CD14-positive monocyte (primary cell): ENCODE results near the gene FSTL1. TPM values are rescaled to one million over a fixed set of nuclear protein-coding genes. Genes with fewer than 3 reads are reported as not detected.

Source experiments
- DNase-seq, 3 donors: peaks; one replicate each; pipeline ENCODE4 v3.0.0-alpha.2; 2011 to 2022
- H2AFZ ChIP-seq: 2 replicates; pipeline ENCODE4 v1.6.0; 2012; ENCODE audit warnings: mild to moderate bottlenecking, low read depth, low read length, inconsistent platforms; ENCODE audit not compliant: insufficient read depth, poor library complexity, severe bottlenecking
- H3K27ac ChIP-seq, 2 donors: 1 replicate in 1 of 2; 2 replicates in 1 of 2; pipeline ENCODE4 v1.5.1; 2012 to 2013; ENCODE audit warnings: low read length in 2 of 2, control low read depth in 1 of 2, inconsistent platforms in 1 of 2, low read depth in 1 of 2, mild to moderate bottlenecking in 1 of 2
- H3K27me3 ChIP-seq, 2 donors: one replicate each; pipeline versions ENCODE4 v1.6.0 to v1.6.1; 2011 to 2013; ENCODE audit warnings: low read length in 2 of 2; ENCODE audit not compliant: control insufficient read depth in 2 of 2, insufficient read depth in 2 of 2
- H3K36me3 ChIP-seq, 2 donors: replicated peaks in 1 of 2; 1 replicate in 1 of 2; 2 replicates in 1 of 2; pipeline versions ENCODE4 v1.5.1 to v1.6.1; 2012 to 2013; ENCODE audit warnings: low read length in 2 of 2, control low read depth in 1 of 2, inconsistent platforms in 1 of 2, mild to moderate bottlenecking in 1 of 2; ENCODE audit not compliant: insufficient read depth in 2 of 2, control insufficient read depth in 1 of 2
- H3K4me1 ChIP-seq, 2 donors: 1 replicate in 1 of 2; 2 replicates in 1 of 2; pipeline versions ENCODE4 v1.5.1 to v1.6.1; 2012 to 2013; ENCODE audit warnings: low read length in 2 of 2, control low read depth in 1 of 2, inconsistent platforms in 1 of 2, mild to moderate bottlenecking in 1 of 2, moderate library complexity in 1 of 2; ENCODE audit not compliant: insufficient read depth in 2 of 2, control insufficient read depth in 1 of 2
- H3K4me2 ChIP-seq: replicated peaks from 2 replicates; pipeline ENCODE3; 2012; ENCODE audit warnings: low read length, moderate library complexity, mild to moderate bottlenecking; ENCODE audit not compliant: poor library complexity, severe bottlenecking; ENCODE audit errors: extremely low read depth
- H3K4me3 ChIP-seq, 3 experiments: fragments of 200-600 bp in 1 of 3; sonication (generic) in 1 of 3; replicated peaks in 1 of 3; 1 replicate in 2 of 3; 2 replicates in 1 of 3; pipeline ENCODE4 v1.5.1; 2011 to 2013; ENCODE audit warnings: low read length in 3 of 3, mild to moderate bottlenecking in 3 of 3, control low read depth in 2 of 3, low read depth in 2 of 3, inconsistent platforms in 1 of 3, moderate library complexity in 1 of 3
- H3K79me2 ChIP-seq: 2 replicates; pipeline ENCODE4 v1.6.0; 2012; ENCODE audit warnings: mild to moderate bottlenecking, control low read depth, inconsistent platforms, low read length, moderate library complexity; ENCODE audit not compliant: insufficient read depth
- H3K9ac ChIP-seq: 2 replicates; pipeline ENCODE4 v1.6.0; 2017; ENCODE audit warnings: low read length, mild to moderate bottlenecking; ENCODE audit not compliant: insufficient read depth, poor library complexity, severe bottlenecking
- H3K9me3 ChIP-seq, 2 donors: replicated peaks in 1 of 2; 1 replicate in 1 of 2; 2 replicates in 1 of 2; pipeline versions ENCODE4 v1.5.1 to v1.6.1; 2012 to 2013; ENCODE audit warnings: low read length in 2 of 2, control low read depth in 1 of 2; ENCODE audit not compliant: control insufficient read depth in 1 of 2, insufficient read depth in 1 of 2
- H4K20me1 ChIP-seq: 2 replicates; pipeline ENCODE4 v1.6.0; 2012; ENCODE audit warnings: mild to moderate bottlenecking, low read length, control low read depth, moderate library complexity; ENCODE audit not compliant: insufficient read depth
- H3K27ac Mint-ChIP-seq, 7 donors: one replicate each; pipeline ENCODE4 v1.8.0; 2020; ENCODE audit warnings: mild to moderate bottlenecking in 7 of 7, mixed read lengths in 7 of 7, moderate library complexity in 6 of 7, inconsistent platforms in 2 of 7
- H3K27me3 Mint-ChIP-seq, 3 donors: one replicate each; pipeline ENCODE4 v1.8.0; 2021 to 2022; ENCODE audit warnings: low read depth in 3 of 3, mild to moderate bottlenecking in 3 of 3, mixed read lengths in 3 of 3, moderate library complexity in 3 of 3, inconsistent platforms in 1 of 3
- H3K36me3 Mint-ChIP-seq, 2 donors: one replicate each; pipeline ENCODE4 v1.8.0; 2020; ENCODE audit warnings: mixed read lengths in 2 of 2, inconsistent platforms in 1 of 2, mild to moderate bottlenecking in 1 of 2
- H3K4me1 Mint-ChIP-seq: one replicate; pipeline ENCODE4 v1.8.0; 2020; ENCODE audit warnings: mild to moderate bottlenecking, mixed read lengths
- H3K4me3 Mint-ChIP-seq, 2 donors: one replicate each; pipeline ENCODE4 v1.8.0; 2020; ENCODE audit warnings: mild to moderate bottlenecking in 2 of 2, mixed read lengths in 2 of 2, moderate library complexity in 1 of 2
- H3K9me3 Mint-ChIP-seq, 7 donors: one replicate each; pipeline ENCODE4 v1.8.0; 2020 to 2022; ENCODE audit warnings: mixed read lengths in 7 of 7, mild to moderate bottlenecking in 6 of 7, moderate library complexity in 6 of 7, inconsistent platforms in 2 of 7
- CTCF ChIP-seq: fragments of 200-600 bp; IDR thresholded peaks from one replicate; pipeline ENCODE4 v1.8.0; 2022; ENCODE audit warnings: antibody characterized with exemption, mild to moderate bottlenecking
- WGBS: methylation state at CpG from one replicate; pipeline ENCODE4 v1.1.5; 2013; ENCODE audit warnings: missing lambda C conversion rate; ENCODE audit not compliant: insufficient coverage; 5-methylcytosine and 5-hydroxymethylcytosine counted together
- intact Hi-C, 2 donors: fragments of 100-400 bp; cut with micrococcal nuclease; formaldehyde crosslinking; loops; one replicate each; pipeline versions ENCODE4 v1.15.0 to v1.15.1; 2023
- polyA plus RNA-seq, 3 donors: library from polyadenylated mRNA; depleted of rRNA in 1 of 3; unstranded in 2 of 3; stranded (reverse) in 1 of 3; fragments of 300-500 nt in 2 of 3; fragments of >200 nt in 1 of 3; fragmentation: Illumina TruSeq in 2 of 3; gene quantifications; 1 replicate in 2 of 3; 2 replicates in 1 of 3; pipeline ENCODE4 v1.2.3, GENCODE V29; 2012 to 2021

Gene FSTL1
- polyA plus RNA-seq, 3 donors, result 0.13 to 0.44 (median 0.29) TPM

- H3K27ac ChIP-seq, result no peak overlapping the region
- no peak for DNase-seq
- no peaks in the 10 kb centered on the region for H3K9me3 ChIP-seq
- H3K4me3 ChIP-seq, result no peak overlapping the region
- no peaks in the 10 kb centered on the region for H3K79me2 ChIP-seq
- Mint-ChIP-seq H3K36me3 (no peaks in the 10 kb centered on the region), H3K27me3 (peaks cover 0 to 2% (median 1%) of the 10 kb centered on the region in 3 donors), H3K9me3 (no peaks in the 10 kb centered on the region), H3K4me3 (no peak overlapping the region), H3K27ac (no peak overlapping the region), H3K4me1 (no peaks in the 10 kb centered on the region)
- H3K9ac ChIP-seq, result no peak overlapping the region
- H3K36me3 ChIP-seq, result no peaks in the 10 kb centered on the region
- no peak for TF ChIP-seq CTCF
- H2AFZ ChIP-seq, result no peak overlapping the region
- WGBS, result 100% methylated on average over 1 of the region's 5 CpGs
- no peaks in the 10 kb centered on the region for H3K27me3 ChIP-seq
- intact Hi-C loops, result loop anchor here in 1 of 2 donors (10.0 kb wide), 1 partner anchor 130 kb away; no protein-coding TSS in a partner anchor
- no peak overlapping the region for H3K4me2 ChIP-seq
- H3K4me1 ChIP-seq, result no peaks in the 10 kb centered on the region
- no peaks in the 10 kb centered on the region for H4K20me1 ChIP-seq
Observed at GRCh38 chr3:120424976-120425570, 25.7 kb downstream of the FSTL1 start.

GRCh38 chr3:120424506-120424905, 26.3 kb downstream of the FSTL1 start:
- Mint-ChIP-seq H3K27me3 (peaks cover 0 to 2% (median 1%) of the 10 kb centered on the region in 3 donors), H3K9me3 (no peaks in the 10 kb centered on the region), H3K27ac (no peak overlapping the region), H3K36me3 (no peaks in the 10 kb centered on the region), H3K4me3 (no peak overlapping the region), H3K4me1 (no peaks in the 10 kb centered on the region)
- DNase-seq, result no peak
- no peak overlapping the region for H3K4me2 ChIP-seq
- no peak overlapping the region for H3K9ac ChIP-seq
- no peak for TF ChIP-seq CTCF
- no peak overlapping the region for H2AFZ ChIP-seq
- H3K27me3 ChIP-seq, result no peaks in the 10 kb centered on the region
- intact Hi-C loops, result loop anchor here in 1 of 2 donors (10.0 kb wide), 1 partner anchor 130 kb away; no protein-coding TSS in a partner anchor
- H3K36me3 ChIP-seq, result no peaks in the 10 kb centered on the region
- H3K4me1 ChIP-seq, result no peaks in the 10 kb centered on the region
- no peak overlapping the region for H3K4me3 ChIP-seq
- no peaks in the 10 kb centered on the region for H4K20me1 ChIP-seq
- no peak overlapping the region for H3K27ac ChIP-seq
- H3K9me3 ChIP-seq, result no peaks in the 10 kb centered on the region
- 89% methylated on average over 5 of the region's 6 CpGs for WGBS
- H3K79me2 ChIP-seq, result no peaks in the 10 kb centered on the region
